Endometrium (tissue), 2 donors: Measurements from ENCODE around the gene ADAM11.

Experiments
- FAIRE-seq: peaks from 2 replicates; lab custom pipeline; 2012; peaks lifted over from hg19 to GRCh38; lab: Jason Lieb, UNC
- donor health status: control.
- donor health status: control.

ADAM11 gene

DNA sequence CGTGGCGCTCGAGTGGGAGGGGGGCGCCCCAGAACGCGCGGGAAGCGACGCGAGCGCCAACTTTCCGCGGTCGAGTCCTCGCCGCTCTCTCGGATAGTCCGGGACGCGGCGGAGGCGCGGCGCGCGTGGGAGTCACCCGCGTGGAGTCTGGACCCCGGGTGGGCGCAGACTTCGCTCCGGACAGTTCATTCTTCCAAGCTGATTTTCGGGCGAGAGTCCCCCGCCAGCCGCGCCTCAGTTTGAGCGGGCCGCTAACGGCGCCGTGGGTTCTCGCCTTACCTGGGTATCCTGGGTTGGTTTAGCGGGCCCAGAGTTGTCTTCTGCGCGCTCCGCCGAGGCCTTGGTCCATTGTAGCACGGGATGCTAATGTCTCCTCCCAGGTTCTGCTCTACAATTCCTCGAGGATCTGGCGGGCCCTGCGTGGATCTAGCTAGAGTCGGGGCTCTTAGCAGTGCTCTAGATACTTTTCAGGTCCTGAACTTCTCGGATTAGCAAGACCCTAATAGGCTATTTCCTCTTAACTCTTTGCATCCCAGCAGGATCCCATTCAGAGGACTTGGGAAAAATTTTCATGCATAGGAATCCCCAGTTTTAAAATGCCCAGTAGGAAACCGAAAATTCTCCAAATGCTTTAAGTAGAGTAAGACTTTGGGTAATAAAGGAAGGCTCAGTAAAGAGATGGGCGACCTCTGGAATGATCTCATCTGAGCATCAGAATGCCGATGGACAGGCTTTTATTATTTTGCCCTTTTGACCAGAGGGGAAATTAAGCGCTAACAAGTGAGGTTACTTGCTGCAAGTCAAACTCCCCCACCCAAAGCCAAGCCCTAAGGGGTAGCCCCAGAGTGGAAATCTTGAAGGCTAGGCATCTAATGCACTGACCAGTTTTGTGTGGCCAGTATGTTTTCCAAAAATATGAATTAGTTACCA, 71.8 kb downstream of the ADAM11 start:
- FAIRE-seq = no peak

GRCh38 chr17:44831371-44831770, 72.6 kb downstream of the ADAM11 start:
- no peak for FAIRE-seq
